HG02840 (cell line): Measurements from ENCODE around the gene MIPOL1.
"Not testable (repeated sequence)": the region's sequence is repeated elsewhere in the genome, so short reads cannot be mapped to it uniquely, and the experiment has no call there.

Experiments
- ATAC-seq: cut with Tn5 transposase; IDR thresholded peaks from one replicate; pipeline ENCODE4 v1.9.1; 2021; ENCODE audit warnings: mild to moderate bottlenecking, moderate library complexity, moderate number of reproducible peaks; ENCODE audit not compliant: unreplicated experiment, low FRiP score

Gene MIPOL1

GRCh38 chr14:37186865-37187264, 10.9 kb upstream of the MIPOL1 start:
- ATAC-seq = no peak

- ATAC-seq = no peak
Measured at GRCh38 chr14:37187294-37187693, 10.4 kb upstream of the MIPOL1 start.

- ATAC-seq = not testable (repeated sequence)
Measured at GRCh38 chr14:37187840-37188577, 9.7 kb upstream of the MIPOL1 start.

GRCh38 chr14:37189733-37190132, 8.0 kb upstream of the MIPOL1 start:
- not testable (repeated sequence) for ATAC-seq

GRCh38 chr14:37194698-37195097, 3.0 kb upstream of the MIPOL1 start:
- no peak for ATAC-seq

- no peak for ATAC-seq
Measured at GRCh38 chr14:37195327-37195726, 2.4 kb upstream of the MIPOL1 start.

GRCh38 chr14:37196604-37197420, 925 bp upstream of the MIPOL1 start:
- ATAC-seq = no peak

- ATAC-seq = no peak
Measured at GRCh38 chr14:37198273-37198598, 499 bp downstream of the MIPOL1 start.

- no peak for ATAC-seq
Measured at GRCh38 chr14:37198907-37199306, 1.2 kb downstream of the MIPOL1 start.

GRCh38 chr14:37201724-37202123, 4.0 kb downstream of the MIPOL1 start:
- no peak for ATAC-seq

- no peak for ATAC-seq
Measured at GRCh38 chr14:37202265-37202664, 4.5 kb downstream of the MIPOL1 start.

GRCh38 chr14:37202812-37203211, 5.1 kb downstream of the MIPOL1 start:
- ATAC-seq = no peak

GRCh38 chr14:37203423-37203822, 5.7 kb downstream of the MIPOL1 start:
- ATAC-seq = no peak

GRCh38 chr14:37205623-37206605, 8.2 kb downstream of the MIPOL1 start:
- ATAC-seq = not testable (repeated sequence)

GRCh38 chr14:37209617-37210016, 11.9 kb downstream of the MIPOL1 start:
- not testable (repeated sequence) for ATAC-seq

GRCh38 chr14:37210448-37210847, 12.7 kb downstream of the MIPOL1 start:
- no peak for ATAC-seq

- no peak for ATAC-seq
Measured at GRCh38 chr14:37213016-37213415, 15.3 kb downstream of the MIPOL1 start.

- ATAC-seq = no peak
Measured at GRCh38 chr14:37215345-37215744, 17.6 kb downstream of the MIPOL1 start.

GRCh38 chr14:37221073-37221472, 23.3 kb downstream of the MIPOL1 start:
- no peak for ATAC-seq

- no peak for ATAC-seq
Measured at GRCh38 chr14:37223947-37224474, 26.3 kb downstream of the MIPOL1 start.
